Endothelial cell of umbilical vein (primary cell): ENCODE results near the gene PSMA7. TPM values are rescaled to one million over a fixed set of nuclear protein-coding genes. Genes with fewer than 3 reads are reported as not detected.

Experiments
- BruUV-seq: library from RNA; stranded (reverse); fragments of 400-500 nt; replicated peaks from 2 replicates; lab custom pipeline; 2021; lab: Mats Ljungman, UMichigan
- CTCF ChIA-PET: fragments of 300-600, 350-600 bp; sonication (Branson Sonifier 250); formaldehyde crosslinking; loops from one replicate; lab custom pipeline; 2021; ENCODE audit warnings: antibody characterized with exemption, inconsistent platforms; lab: Charles Lee
- POLR2A ChIA-PET: fragments of 300-600, 350-600 bp; sonication (Branson Sonifier 250); formaldehyde crosslinking; loops from one replicate; lab custom pipeline; 2021; ENCODE audit warnings: antibody characterized with exemption, inconsistent platforms; lab: Charles Lee
- DNase-seq: peaks from one replicate; pipeline ENCODE4 v3.0.0-alpha.2; 2011; ENCODE audit warnings: low read depth, low spot score
- FAIRE-seq: peaks from 2 replicates; lab custom pipeline; 2011; peaks lifted over from hg19 to GRCh38; lab: Jason Lieb, UNC
- H2AFZ ChIP-seq: 2 replicates; pipeline ENCODE4 v1.6.0; 2012; ENCODE audit warnings: low read depth, low read length, control low read depth, inconsistent platforms
- H3K27ac ChIP-seq: 2 replicates; pipeline ENCODE4 v1.5.1; 2011; ENCODE audit warnings: low read depth, mild to moderate bottlenecking, control low read depth, low read length, moderate library complexity; ENCODE audit not compliant: insufficient read depth
- H3K27me3 ChIP-seq, 2 experiments: 2 replicates each; pipeline versions ENCODE4 v1.6.0 to v1.6.1; 2011; ENCODE audit warnings: low read length in 2 of 2, mixed read lengths in 1 of 2; ENCODE audit not compliant: control insufficient read depth in 2 of 2, insufficient read depth in 2 of 2
- H3K36me3 ChIP-seq, 2 experiments: 2 replicates in 1 of 2; 3 replicates in 1 of 2; pipeline ENCODE4 v1.5.1; 2011; ENCODE audit warnings: low read length in 2 of 2, mild to moderate bottlenecking in 1 of 2, moderate library complexity in 1 of 2; ENCODE audit not compliant: control insufficient read depth in 2 of 2, insufficient read depth in 2 of 2; ENCODE audit errors: extremely low read depth in 1 of 2
- H3K4me1 ChIP-seq: 3 replicates; pipeline ENCODE4 v1.5.1; 2011; ENCODE audit warnings: mild to moderate bottlenecking, low read length; ENCODE audit not compliant: control insufficient read depth, insufficient read depth; ENCODE audit errors: extremely low read depth
- H3K4me2 ChIP-seq: 2 replicates; pipeline ENCODE4 v1.6.1; 2011; ENCODE audit warnings: low read length, control low read depth, mixed read lengths; ENCODE audit not compliant: insufficient read depth
- H3K4me3 ChIP-seq, 3 experiments: fragments of 200-600 bp in 1 of 3; sonication (generic), shearing (Covaris generic) in 1 of 3; replicated peaks in 1 of 3; 2 replicates each; pipeline ENCODE4 v1.5.1; 2011 to 2016; ENCODE audit warnings: control low read depth in 3 of 3, low read length in 3 of 3, mild to moderate bottlenecking in 2 of 3, inconsistent platforms in 1 of 3, low read depth in 1 of 3, moderate library complexity in 1 of 3; ENCODE audit not compliant: insufficient read depth in 1 of 3
- H3K79me2 ChIP-seq: 2 replicates; pipeline ENCODE4 v1.6.0; 2012; ENCODE audit warnings: low read length, inconsistent platforms; ENCODE audit not compliant: control insufficient read depth, insufficient read depth
- H3K9ac ChIP-seq: replicated peaks from 2 replicates; pipeline ENCODE3; 2011; ENCODE audit warnings: low read length, control low read depth; ENCODE audit not compliant: insufficient read depth; ENCODE audit errors: extremely low read depth
- H3K9me1 ChIP-seq: replicated peaks from 3 replicates; pipeline ENCODE4 v1.6.0; 2011; ENCODE audit warnings: mild to moderate bottlenecking, low read length; ENCODE audit not compliant: control insufficient read depth, insufficient read depth; ENCODE audit errors: extremely low read depth
- H3K9me3 ChIP-seq: replicated peaks from 2 replicates; pipeline ENCODE4 v1.5.1; 2012; ENCODE audit warnings: low read length, inconsistent platforms; ENCODE audit not compliant: control insufficient read depth, insufficient read depth
- H4K20me1 ChIP-seq: replicated peaks from 2 replicates; pipeline ENCODE3; 2011; ENCODE audit warnings: mild to moderate bottlenecking, low read length; ENCODE audit not compliant: control insufficient read depth, insufficient read depth; ENCODE audit errors: extremely low read depth
- EZH2 ChIP-seq: IDR thresholded peaks from 2 replicates; pipeline ENCODE4 v1.6.1; 2012; ENCODE audit warnings: borderline replicate concordance, low read depth, mild to moderate bottlenecking, moderate library complexity, low read length, inconsistent platforms; ENCODE audit not compliant: severe bottlenecking
- FOS ChIP-seq: IDR thresholded peaks from 2 replicates; pipeline ENCODE4 v1.6.1; 2011; ENCODE audit warnings: mild to moderate bottlenecking, low read length, moderate library complexity, borderline replicate concordance; ENCODE audit not compliant: insufficient read depth
- GATA2 ChIP-seq: IDR thresholded peaks from 2 replicates; pipeline ENCODE4 v1.7.0; 2011; ENCODE audit warnings: low read depth, mild to moderate bottlenecking, moderate library complexity, mixed read lengths, low read length; ENCODE audit not compliant: insufficient read length, insufficient read depth
- JUN ChIP-seq: IDR thresholded peaks from 2 replicates; pipeline ENCODE4 v1.6.1; 2011; ENCODE audit warnings: borderline replicate concordance, low read depth; ENCODE audit not compliant: insufficient read length, insufficient read depth
- MYC ChIP-seq: IDR thresholded peaks from one replicate; pipeline ENCODE4 v1.6.1; 2011; ENCODE audit warnings: mild to moderate bottlenecking, low read depth, low read length
- POLR2A ChIP-seq: IDR thresholded peaks from 2 replicates; pipeline ENCODE4 v1.6.1; 2012; ENCODE audit warnings: low read depth, mild to moderate bottlenecking, control low read depth, low read length
- POLR2AphosphoS5 ChIP-seq: IDR thresholded peaks from 2 replicates; pipeline ENCODE4 v1.6.1; 2012; ENCODE audit warnings: low read depth, mild to moderate bottlenecking, control low read depth, low read length, moderate library complexity; ENCODE audit not compliant: insufficient read depth
- dilution Hi-C: fragments of 300-500 bp; cut with MboI; formaldehyde crosslinking; loops from one replicate; pipeline ENCODE4 v1.15.0; 2019; ENCODE audit warnings: low sequenced_read_pairs; ENCODE audit not compliant: extremely low pct_ligation_motif_present
- intact Hi-C: fragments of 100-400 bp; cut with micrococcal nuclease; formaldehyde crosslinking; loops from one replicate; pipeline ENCODE4 v1.10.0; 2022
- polyA plus RNA-seq, 4 experiments: library from polyadenylated mRNA; depleted of rRNA in 3 of 4; stranded (reverse) in 3 of 4; unstranded in 1 of 4; fragments of >200 nt; gene quantifications; 2 replicates each; pipeline versions ENCODE4 v1.2.1 to v1.2.3, GENCODE V29; 2011 to 2012; ENCODE audit warnings: missing spikeins in 1 of 4
- total RNA-seq: library from RNA; stranded (reverse); gene quantifications from 2 replicates; pipeline ENCODE4 v1.2.3, GENCODE V29; 2021
- TF ChIP-seq, protein P1 (sequence below), 2 donors: IDR thresholded peaks; 1 replicate in 1 of 2; 2 replicates in 1 of 2; pipeline ENCODE4 v1.5.1; 2011; ENCODE audit warnings: low read length in 2 of 2, mild to moderate bottlenecking in 2 of 2, moderate library complexity in 2 of 2, control low read depth in 1 of 2, inconsistent platforms in 1 of 2, low read depth in 1 of 2; ENCODE audit not compliant: insufficient read depth in 1 of 2; ENCODE audit errors: extremely low read depth in 1 of 2

Gene PSMA7
- total and polyA plus RNA-seq, 2 donors (not counting 3 experiments of a cell fraction or from before 2014, with no cell fraction given) = 393 to 826 TPM

DNA sequence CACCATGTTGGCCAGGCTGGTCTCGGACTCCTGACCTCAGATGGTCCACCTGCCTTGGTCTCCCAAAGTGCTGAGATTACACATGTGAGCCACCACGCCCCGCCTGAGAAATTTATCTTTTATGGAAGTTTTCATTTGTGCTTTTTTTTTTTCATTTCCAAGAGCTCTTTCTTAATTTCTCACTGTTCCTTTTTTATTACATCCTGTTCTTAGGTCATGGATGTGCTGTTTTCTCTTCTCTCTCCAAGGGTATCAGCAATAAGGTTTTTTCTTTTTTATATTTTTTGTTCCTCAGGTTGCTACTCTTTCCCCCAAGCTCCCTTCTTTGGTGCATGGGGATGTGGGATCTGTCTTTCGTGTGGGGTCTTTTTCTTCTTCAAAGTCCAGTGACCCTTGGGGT, 42.1 kb downstream of the PSMA7 start:
- Histone ChIP-seq H3K9ac (no peak overlapping the region), H3K4me2 (no peak overlapping the region), H4K20me1 (no peaks in the 10 kb centered on the region), H3K9me1 (no peaks in the 10 kb centered on the region), H3K4me1 (no peaks in the 10 kb centered on the region), H3K27ac (no peak overlapping the region), H2AFZ (no peak overlapping the region), H3K36me3 (no peaks in the 10 kb centered on the region), H3K4me3 (no peak overlapping the region), H3K27me3 (no peaks in the 10 kb centered on the region), H3K9me3 (no peaks in the 10 kb centered on the region), H3K79me2 (no peaks in the 10 kb centered on the region)
- FAIRE-seq (no peak), DNase-seq (no peak)
- no peak for TF ChIP-seq MYC
- TF ChIP-seq, protein P1, sequence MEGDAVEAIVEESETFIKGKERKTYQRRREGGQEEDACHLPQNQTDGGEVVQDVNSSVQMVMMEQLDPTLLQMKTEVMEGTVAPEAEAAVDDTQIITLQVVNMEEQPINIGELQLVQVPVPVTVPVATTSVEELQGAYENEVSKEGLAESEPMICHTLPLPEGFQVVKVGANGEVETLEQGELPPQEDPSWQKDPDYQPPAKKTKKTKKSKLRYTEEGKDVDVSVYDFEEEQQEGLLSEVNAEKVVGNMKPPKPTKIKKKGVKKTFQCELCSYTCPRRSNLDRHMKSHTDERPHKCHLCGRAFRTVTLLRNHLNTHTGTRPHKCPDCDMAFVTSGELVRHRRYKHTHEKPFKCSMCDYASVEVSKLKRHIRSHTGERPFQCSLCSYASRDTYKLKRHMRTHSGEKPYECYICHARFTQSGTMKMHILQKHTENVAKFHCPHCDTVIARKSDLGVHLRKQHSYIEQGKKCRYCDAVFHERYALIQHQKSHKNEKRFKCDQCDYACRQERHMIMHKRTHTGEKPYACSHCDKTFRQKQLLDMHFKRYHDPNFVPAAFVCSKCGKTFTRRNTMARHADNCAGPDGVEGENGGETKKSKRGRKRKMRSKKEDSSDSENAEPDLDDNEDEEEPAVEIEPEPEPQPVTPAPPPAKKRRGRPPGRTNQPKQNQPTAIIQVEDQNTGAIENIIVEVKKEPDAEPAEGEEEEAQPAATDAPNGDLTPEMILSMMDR (IDR thresholded peaks at IDR 0.05; ENCODE audit: extremely low read depth in 1 of 2, insufficient read depth in 1 of 2, low read depth in 1 of 2, low read length in 2 of 2) = no peak
- no peak for TF ChIP-seq POLR2AphosphoS5
- CTCF ChIA-PET = interaction anchor here (0.9 to 1.3 kb wide), 2 partner anchors 9 to 11 kb away, joined by 3 read pairs; no protein-coding TSS in a partner anchor
- intact Hi-C loops = no loop called here
- no TSS peak for BruUV-seq
- dilution Hi-C loops = no loop called here
- POLR2A ChIA-PET = no interaction called here

DNA sequence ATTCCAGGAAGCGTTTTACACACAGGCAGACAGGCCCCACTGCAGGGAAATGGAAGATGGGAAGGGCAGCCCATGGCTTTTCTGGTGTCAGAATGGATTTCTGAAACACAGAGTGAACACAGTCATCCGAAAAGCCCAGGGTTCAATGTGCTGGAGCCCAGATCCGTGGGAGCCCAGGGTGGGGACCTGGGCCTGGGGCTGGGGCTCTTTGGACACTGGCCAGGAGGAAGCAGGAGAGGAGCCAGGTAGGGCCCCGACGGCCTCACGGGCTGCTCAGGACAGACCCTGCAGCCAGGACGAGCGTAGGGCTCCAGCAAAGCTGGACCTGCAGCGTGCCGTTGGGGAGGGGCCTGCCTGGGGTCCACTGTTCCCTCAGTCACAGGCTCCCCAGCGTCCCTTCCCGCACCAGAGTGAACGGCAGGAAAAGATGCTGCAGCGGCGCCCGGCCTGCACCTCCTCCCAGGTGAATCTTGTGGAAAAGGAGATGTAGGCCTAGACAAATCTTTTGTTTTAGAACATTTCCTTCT, 45.2 kb downstream of the PSMA7 start:
- no peak for TF ChIP-seq MYC
- TF ChIP-seq JUN = no peak
- TF ChIP-seq FOS = no peak
- no peak for TF ChIP-seq POLR2A
- TF ChIP-seq, protein P1 (IDR thresholded peaks at IDR 0.05; ENCODE audit: extremely low read depth in 1 of 2, insufficient read depth in 1 of 2, low read depth in 1 of 2, low read length in 2 of 2) = no peak
- no peak for TF ChIP-seq EZH2
- TF ChIP-seq POLR2AphosphoS5 = no peak
- TF ChIP-seq GATA2 = no peak
- dilution Hi-C loops = no loop called here
- POLR2A ChIA-PET = no interaction called here
- BruUV-seq = no TSS peak
- H3K27me3 ChIP-seq = no peaks in the 10 kb centered on the region
- no peak overlapping the region for H3K9ac ChIP-seq
- no peaks in the 10 kb centered on the region for H4K20me1 ChIP-seq
- no peak overlapping the region for H2AFZ ChIP-seq
- no peaks in the 10 kb centered on the region for H3K36me3 ChIP-seq
- H3K79me2 ChIP-seq = no peaks in the 10 kb centered on the region
- FAIRE-seq = no peak
- intact Hi-C loops = no loop called here
- H3K4me2 ChIP-seq = no peak overlapping the region
- CTCF ChIA-PET = no interaction called here
- H3K27ac ChIP-seq = no peak overlapping the region
- DNase-seq = no peak
- no peaks in the 10 kb centered on the region for H3K9me3 ChIP-seq
- no peaks in the 10 kb centered on the region for H3K9me1 ChIP-seq
- no peaks in the 10 kb centered on the region for H3K4me1 ChIP-seq
- no peak overlapping the region for H3K4me3 ChIP-seq
